Measurements from ENCODE around the gene FHL2.
"Not testable (repeated sequence)": the region's sequence is repeated elsewhere in the genome, so short reads cannot be mapped to it uniquely, and the experiment has no call there.

The FHL2 gene

DNA sequence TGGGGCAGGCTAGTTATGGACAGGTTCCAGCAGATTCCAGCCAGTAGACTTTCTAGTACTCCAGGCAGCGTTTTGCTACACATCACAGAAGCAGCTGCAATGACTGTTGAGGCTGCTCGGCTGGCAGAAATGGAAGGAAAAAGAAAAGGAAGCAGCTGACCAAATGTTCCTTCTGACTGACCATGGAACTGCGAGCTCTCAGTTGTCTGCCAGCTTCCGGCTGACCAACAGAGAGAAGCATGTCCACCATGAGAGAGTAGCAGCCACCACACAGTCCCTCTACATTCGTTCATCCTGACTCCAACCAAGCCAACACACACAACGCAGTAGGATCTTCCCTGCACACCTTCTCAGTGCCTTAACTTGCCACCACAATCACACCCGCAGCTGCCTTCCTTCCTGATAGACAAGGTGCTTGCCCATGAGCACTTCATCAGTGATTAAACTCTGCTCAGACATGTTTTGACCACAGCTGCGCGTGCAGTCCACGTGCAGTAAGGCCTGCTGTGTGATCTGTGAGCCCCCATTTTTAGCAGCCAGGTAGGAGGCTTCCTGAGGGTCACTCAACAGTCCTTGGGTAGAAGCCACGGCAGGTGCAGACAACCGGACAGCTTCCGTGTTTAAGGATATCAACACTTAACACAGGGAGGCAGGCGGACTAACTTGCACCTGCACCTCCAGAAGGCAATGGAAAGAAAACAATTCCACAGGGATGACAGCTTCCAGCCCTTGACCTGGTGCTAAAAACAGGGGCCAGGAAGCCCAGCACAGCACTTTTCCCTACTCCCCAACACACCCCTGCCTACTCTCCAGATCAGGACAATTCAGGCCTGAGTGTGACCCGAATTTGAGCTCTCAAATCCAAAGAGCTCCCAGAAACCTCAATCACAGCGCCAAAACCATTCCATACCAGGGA, 70.3 kb downstream of the FHL2 start:
- peaks cover 3 to 4% of the 10 kb centered on the region in 2 donors for H3K36me3 ChIP-seq (ENCODE audit: control insufficient read depth in 2 of 2, insufficient read depth in 2 of 2, low read length in 2 of 2)
- H3K9me3 ChIP-seq (ENCODE audit: control insufficient read depth in 2 of 2, low read length in 2 of 2) = no peaks in the 10 kb centered on the region
- H3K9ac ChIP-seq (ENCODE audit: low read length in 2 of 2) = peak overlapping the region; percentile 69 to 78
- H3K27ac ChIP-seq (ENCODE audit: low read length) = peak overlapping the region; percentile 55
- H3K27me3 ChIP-seq (ENCODE audit: control insufficient read depth in 1 of 2, insufficient read depth in 2 of 2, low read length in 2 of 2) = no peaks in the 10 kb centered on the region
- H3K4me1 ChIP-seq (ENCODE audit: control insufficient read depth, insufficient read depth, low read length) = peaks cover 28% of the 10 kb centered on the region
- peak overlapping the region; percentile 73 to 88 for H3K4me3 ChIP-seq (ENCODE audit: low read length in 2 of 2)

DNA sequence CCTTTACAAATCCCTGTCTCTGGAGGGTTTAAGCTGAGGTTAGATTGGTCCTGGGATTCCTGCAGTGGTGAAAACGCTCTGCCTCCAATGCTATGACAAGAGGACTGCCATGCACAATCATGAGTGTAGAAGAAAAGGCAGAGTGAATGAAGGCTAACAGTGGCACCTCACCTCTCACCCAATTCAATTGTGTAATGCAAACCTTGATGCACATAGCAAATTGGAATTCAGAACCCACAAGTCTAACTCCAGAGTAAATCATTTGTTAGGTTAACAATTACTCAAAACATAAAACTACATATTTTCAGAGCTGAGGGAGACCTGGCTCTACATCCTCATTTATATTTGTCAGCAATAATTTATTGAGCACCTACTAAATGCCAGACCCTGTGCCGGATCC, 71.2 kb downstream of the FHL2 start:
- peaks cover 32% of the 10 kb centered on the region for H3K4me1 ChIP-seq (ENCODE audit: control insufficient read depth, insufficient read depth, low read length)
- no peak overlapping the region for H3K27ac ChIP-seq (ENCODE audit: low read length)
- no peaks in the 10 kb centered on the region for H3K9me3 ChIP-seq (ENCODE audit: control insufficient read depth in 2 of 2, low read length in 2 of 2)
- no peak overlapping the region for H3K4me3 ChIP-seq (ENCODE audit: low read length in 2 of 2)
- H3K9ac ChIP-seq (ENCODE audit: low read length in 2 of 2) = no peak overlapping the region
- H3K36me3 ChIP-seq (ENCODE audit: control insufficient read depth in 2 of 2, insufficient read depth in 2 of 2, low read length in 2 of 2) = peaks cover 3 to 4% of the 10 kb centered on the region in 2 donors
- no peaks in the 10 kb centered on the region for H3K27me3 ChIP-seq (ENCODE audit: control insufficient read depth in 1 of 2, insufficient read depth in 2 of 2, low read length in 2 of 2)

DNA sequence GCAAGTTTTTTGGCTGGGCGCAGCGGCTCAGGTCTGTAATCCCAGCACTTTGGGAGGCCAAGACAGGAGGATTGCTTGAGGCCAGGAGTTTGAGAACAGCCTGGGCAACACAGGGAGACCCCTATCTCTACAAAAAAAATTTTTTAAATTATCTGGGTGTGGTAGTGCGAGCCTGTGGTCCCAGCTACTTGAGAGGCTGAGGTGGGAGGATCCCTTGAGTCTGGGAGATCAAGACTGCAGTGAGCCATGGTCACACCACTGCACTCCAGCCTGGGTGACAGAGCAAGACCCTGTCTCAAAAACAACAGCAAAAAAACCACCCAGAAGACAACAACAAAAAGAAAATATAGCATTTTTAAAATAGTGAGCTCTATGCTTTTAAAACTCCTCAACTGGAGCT, 71.6 kb downstream of the FHL2 start:
- H3K27me3 ChIP-seq (ENCODE audit: control insufficient read depth in 1 of 2, insufficient read depth in 2 of 2, low read length in 2 of 2) = not testable (repeated sequence)
- peaks cover 32% of the 10 kb centered on the region for H3K4me1 ChIP-seq (ENCODE audit: control insufficient read depth, insufficient read depth, low read length)

DNA sequence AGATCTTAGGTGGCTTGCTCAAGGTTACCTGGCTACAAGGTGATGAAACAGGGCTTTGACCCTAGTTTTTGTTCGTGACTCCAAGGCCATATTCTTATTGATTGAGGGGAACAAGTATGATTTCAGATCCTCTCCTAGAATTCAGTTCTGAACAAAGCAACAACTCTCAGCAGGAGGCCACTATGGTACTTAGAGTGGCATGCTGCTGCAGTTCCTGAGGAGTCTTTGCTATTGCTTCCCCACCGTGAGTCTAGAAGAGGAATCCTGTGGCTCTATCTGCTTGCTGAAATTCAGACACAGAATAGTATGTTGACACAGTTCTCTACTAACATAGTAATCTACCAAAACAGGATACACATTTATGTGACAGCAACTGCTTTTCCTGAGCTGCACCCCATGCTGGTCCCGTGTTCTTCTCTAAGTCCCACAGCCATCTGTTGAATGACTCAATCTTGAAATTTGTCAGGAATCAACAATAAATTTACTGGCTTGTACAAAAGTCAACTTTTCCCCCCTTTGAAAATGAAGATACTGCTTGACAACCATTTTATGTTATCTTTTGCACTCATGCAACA, 73.4 kb downstream of the FHL2 start:
- no peak overlapping the region for H3K4me3 ChIP-seq (ENCODE audit: low read length in 2 of 2)
- no peak overlapping the region for H3K9ac ChIP-seq (ENCODE audit: low read length in 2 of 2)
- peaks cover 3 to 4% of the 10 kb centered on the region in 2 donors for H3K36me3 ChIP-seq (ENCODE audit: control insufficient read depth in 2 of 2, insufficient read depth in 2 of 2, low read length in 2 of 2)
- no peaks in the 10 kb centered on the region for H3K27me3 ChIP-seq (ENCODE audit: control insufficient read depth in 1 of 2, insufficient read depth in 2 of 2, low read length in 2 of 2)
- no peak overlapping the region for H3K27ac ChIP-seq (ENCODE audit: low read length)
- peaks cover 31% of the 10 kb centered on the region for H3K4me1 ChIP-seq (ENCODE audit: control insufficient read depth, insufficient read depth, low read length)
- no peaks in the 10 kb centered on the region for H3K9me3 ChIP-seq (ENCODE audit: control insufficient read depth in 2 of 2, low read length in 2 of 2)

More for the DNA sequence above, 71.6 kb downstream of the FHL2 start:
- H3K9ac ChIP-seq (ENCODE audit: low read length in 2 of 2); H3K9me3 ChIP-seq (ENCODE audit: control insufficient read depth in 2 of 2, low read length in 2 of 2); H3K27ac ChIP-seq (ENCODE audit: low read length); H3K4me3 ChIP-seq (ENCODE audit: low read length in 2 of 2); H3K36me3 ChIP-seq (ENCODE audit: control insufficient read depth in 2 of 2, insufficient read depth in 2 of 2, low read length in 2 of 2): not testable (repeated sequence)

DNA sequence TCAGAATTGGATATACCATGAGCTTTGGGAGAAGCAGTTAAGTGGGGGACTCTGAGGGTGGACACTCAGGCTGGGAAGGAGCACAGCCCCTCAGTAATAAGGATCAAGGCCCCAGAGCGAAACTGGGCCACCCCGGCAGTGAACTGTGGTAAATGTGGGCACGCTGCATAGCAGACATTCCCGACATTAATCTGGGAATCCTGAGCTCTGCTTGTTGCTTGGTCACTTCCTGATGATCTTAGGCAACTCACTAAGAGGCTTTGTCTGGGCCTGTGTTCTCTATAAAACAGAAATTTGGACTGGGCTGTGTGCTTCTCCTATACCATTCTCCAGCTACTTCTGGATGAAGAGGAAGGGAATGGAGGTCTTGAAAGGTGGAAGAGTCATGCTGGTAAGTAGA, 74.1 kb downstream of the FHL2 start:
- Histone ChIP-seq H3K9me3 (ENCODE audit: control insufficient read depth in 2 of 2, low read length in 2 of 2) (no peaks in the 10 kb centered on the region), H3K4me3 (ENCODE audit: low read length in 2 of 2) (no peak overlapping the region), H3K27me3 (ENCODE audit: control insufficient read depth in 1 of 2, insufficient read depth in 2 of 2, low read length in 2 of 2) (no peaks in the 10 kb centered on the region), H3K9ac (ENCODE audit: low read length in 2 of 2) (no peak overlapping the region), H3K36me3 (ENCODE audit: control insufficient read depth in 2 of 2, insufficient read depth in 2 of 2, low read length in 2 of 2) (peaks cover 3 to 4% of the 10 kb centered on the region in 2 donors), H3K4me1 (ENCODE audit: control insufficient read depth, insufficient read depth, low read length) (peaks cover 26% of the 10 kb centered on the region), H3K27ac (ENCODE audit: low read length) (no peak overlapping the region)

DNA sequence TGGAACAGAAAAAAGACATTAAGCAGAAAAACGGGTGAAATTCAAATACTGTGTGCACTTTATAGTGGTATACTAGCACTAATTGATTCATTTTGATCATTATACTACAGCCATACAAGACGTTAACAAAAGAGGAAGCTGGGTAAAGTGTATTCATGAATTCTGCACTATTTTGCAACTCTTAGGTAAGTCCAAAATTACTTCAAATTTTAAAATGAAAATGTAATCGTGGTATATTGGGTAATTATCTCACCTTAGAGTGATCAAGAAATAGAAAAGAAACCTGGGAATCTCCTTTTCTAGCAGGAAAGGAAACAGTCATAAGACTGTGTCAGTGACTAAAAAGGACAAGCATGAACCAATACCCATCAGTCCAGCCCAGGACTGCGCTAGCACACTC, 74.8 kb downstream of the FHL2 start:
- Histone ChIP-seq H3K4me1 (ENCODE audit: control insufficient read depth, insufficient read depth, low read length) (peaks cover 25% of the 10 kb centered on the region), H3K27me3 (ENCODE audit: control insufficient read depth in 1 of 2, insufficient read depth in 2 of 2, low read length in 2 of 2) (no peaks in the 10 kb centered on the region), H3K27ac (ENCODE audit: low read length) (no peak overlapping the region), H3K36me3 (ENCODE audit: control insufficient read depth in 2 of 2, insufficient read depth in 2 of 2, low read length in 2 of 2) (peaks cover 3 to 4% of the 10 kb centered on the region in 2 donors), H3K4me3 (ENCODE audit: low read length in 2 of 2) (no peak overlapping the region), H3K9me3 (ENCODE audit: control insufficient read depth in 2 of 2, low read length in 2 of 2) (no peaks in the 10 kb centered on the region), H3K9ac (ENCODE audit: low read length in 2 of 2) (no peak overlapping the region)

DNA sequence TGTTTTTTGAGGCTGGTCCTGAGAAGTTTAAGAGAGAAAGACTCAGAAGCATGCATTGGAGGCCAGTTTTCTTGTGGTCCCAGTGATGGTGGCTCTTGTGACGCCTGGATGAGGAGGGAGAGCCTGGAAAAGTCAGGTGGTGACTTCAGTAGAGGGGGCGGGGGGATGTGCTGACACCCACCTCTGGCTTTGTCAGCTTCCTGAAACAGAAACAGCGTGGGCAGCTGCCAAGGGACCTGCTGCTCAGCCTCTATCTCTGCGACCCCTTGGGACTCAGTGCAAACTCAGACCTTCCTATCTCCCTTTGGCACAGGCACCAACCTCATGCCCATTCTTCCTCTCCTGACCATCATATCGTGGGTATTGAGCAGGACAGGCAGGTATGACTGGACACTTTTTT, 75.7 kb downstream of the FHL2 start:
- H3K9ac ChIP-seq (ENCODE audit: low read length in 2 of 2) = no peak overlapping the region
- no peak overlapping the region for H3K4me3 ChIP-seq (ENCODE audit: low read length in 2 of 2)
- H3K27me3 ChIP-seq (ENCODE audit: control insufficient read depth in 1 of 2, insufficient read depth in 2 of 2, low read length in 2 of 2) = no peaks in the 10 kb centered on the region
- H3K27ac ChIP-seq (ENCODE audit: low read length) = no peak overlapping the region
- peaks cover 3 to 4% of the 10 kb centered on the region in 2 donors for H3K36me3 ChIP-seq (ENCODE audit: control insufficient read depth in 2 of 2, insufficient read depth in 2 of 2, low read length in 2 of 2)
- H3K4me1 ChIP-seq (ENCODE audit: control insufficient read depth, insufficient read depth, low read length) = peaks cover 15% of the 10 kb centered on the region
- no peaks in the 10 kb centered on the region for H3K9me3 ChIP-seq (ENCODE audit: control insufficient read depth in 2 of 2, low read length in 2 of 2)

DNA sequence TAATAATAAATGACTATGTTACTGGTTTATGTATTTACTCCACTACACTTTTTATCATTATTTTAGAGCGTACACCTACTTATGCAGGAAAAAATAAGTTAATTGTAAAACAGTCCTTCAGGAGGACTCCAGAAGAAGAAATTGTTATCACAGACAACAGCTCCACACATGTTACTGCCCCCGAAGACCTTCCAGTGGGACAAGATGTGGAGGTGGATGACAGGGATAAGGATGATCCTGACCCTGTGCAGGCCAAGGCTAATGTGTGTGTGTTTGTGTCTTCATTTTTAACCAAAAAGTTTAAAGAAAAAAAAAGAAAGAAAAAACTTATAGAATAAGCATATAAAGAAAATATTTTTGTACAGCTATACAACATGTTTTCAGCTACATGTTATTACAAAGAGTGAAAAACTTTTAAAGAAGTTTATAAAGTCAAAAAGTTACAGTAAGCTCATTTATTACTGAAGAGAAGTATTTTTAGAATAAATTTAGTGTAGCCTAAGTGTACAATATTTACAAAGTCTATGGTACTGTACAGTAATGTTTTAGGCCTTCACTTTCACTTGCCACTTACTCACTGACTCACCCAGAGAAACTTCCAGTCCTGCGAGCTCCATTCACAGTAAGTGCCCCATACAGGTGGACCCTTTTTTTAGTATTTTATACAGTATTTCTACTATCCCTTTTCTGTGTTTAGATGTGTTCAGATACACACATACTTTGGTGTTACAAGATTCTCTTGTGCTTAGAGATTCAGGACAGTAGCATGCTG, 76.8 kb downstream of the FHL2 start:
- Histone ChIP-seq H3K4me3 (ENCODE audit: low read length in 2 of 2) (no peak overlapping the region), H3K27ac (ENCODE audit: low read length) (no peak overlapping the region), H3K9me3 (ENCODE audit: control insufficient read depth in 2 of 2, low read length in 2 of 2) (no peaks in the 10 kb centered on the region), H3K27me3 (ENCODE audit: control insufficient read depth in 1 of 2, insufficient read depth in 2 of 2, low read length in 2 of 2) (no peaks in the 10 kb centered on the region), H3K4me1 (ENCODE audit: control insufficient read depth, insufficient read depth, low read length) (peaks cover 5% of the 10 kb centered on the region), H3K9ac (ENCODE audit: low read length in 2 of 2) (no peak overlapping the region), H3K36me3 (ENCODE audit: control insufficient read depth in 2 of 2, insufficient read depth in 2 of 2, low read length in 2 of 2) (peaks cover 3 to 4% of the 10 kb centered on the region in 2 donors)

DNA sequence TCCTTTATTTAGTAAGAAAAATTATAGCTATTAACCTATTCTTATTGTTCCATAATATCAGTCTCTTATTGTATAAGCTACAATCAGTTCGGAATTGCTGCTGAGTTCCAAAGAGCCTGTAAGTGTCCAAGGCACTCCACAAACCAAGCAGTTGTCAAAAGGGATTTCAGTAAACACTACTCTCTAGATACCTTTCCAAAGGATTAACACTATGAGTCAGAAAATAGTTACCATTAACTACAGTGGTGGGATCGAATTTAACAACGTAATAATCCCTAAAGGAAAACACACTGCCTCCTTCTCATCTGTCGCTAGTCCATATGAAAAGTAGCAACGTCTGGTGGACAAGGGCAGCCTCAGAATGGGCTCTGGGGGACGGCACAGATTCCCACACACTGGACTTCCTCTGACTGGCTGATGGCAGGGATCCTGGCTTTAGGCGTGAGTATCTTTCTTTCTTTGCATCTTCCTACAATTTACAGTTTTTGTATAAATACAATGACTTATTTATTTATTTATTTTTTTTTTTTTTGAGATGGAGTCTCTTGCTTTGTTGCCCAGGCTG, 78.1 kb downstream of the FHL2 start:
- Histone ChIP-seq H3K27ac (ENCODE audit: low read length) (no peak overlapping the region), H3K4me1 (ENCODE audit: control insufficient read depth, insufficient read depth, low read length) (peaks cover 4% of the 10 kb centered on the region), H3K9ac (ENCODE audit: low read length in 2 of 2) (no peak overlapping the region), H3K36me3 (ENCODE audit: control insufficient read depth in 2 of 2, insufficient read depth in 2 of 2, low read length in 2 of 2) (peaks cover 3 to 4% of the 10 kb centered on the region in 2 donors), H3K9me3 (ENCODE audit: control insufficient read depth in 2 of 2, low read length in 2 of 2) (no peaks in the 10 kb centered on the region), H3K27me3 (ENCODE audit: control insufficient read depth in 1 of 2, insufficient read depth in 2 of 2, low read length in 2 of 2) (no peaks in the 10 kb centered on the region), H3K4me3 (ENCODE audit: low read length in 2 of 2) (no peak overlapping the region)

DNA sequence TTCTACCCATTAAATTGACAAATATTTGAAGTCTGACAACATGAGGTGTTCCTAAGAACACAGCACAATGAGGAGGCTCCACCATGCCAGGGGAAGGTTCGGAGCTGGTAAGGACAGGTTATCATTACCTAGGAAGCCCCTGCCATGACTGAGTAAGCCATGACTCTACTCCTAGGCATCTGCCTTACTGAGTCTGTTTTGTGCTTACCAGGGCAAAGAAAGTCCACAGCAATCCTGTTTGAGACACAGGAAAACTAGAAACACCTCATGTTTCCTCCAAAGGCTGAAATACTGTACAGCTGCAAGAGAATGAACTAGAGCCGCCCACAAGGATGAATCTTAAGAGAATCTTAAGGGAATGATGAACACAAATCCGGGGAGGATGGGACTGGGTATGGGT, 80.9 kb downstream of the FHL2 start:
- no peaks in the 10 kb centered on the region for H3K27me3 ChIP-seq (ENCODE audit: control insufficient read depth in 1 of 2, insufficient read depth in 2 of 2, low read length in 2 of 2)
- H3K36me3 ChIP-seq (ENCODE audit: control insufficient read depth in 2 of 2, insufficient read depth in 2 of 2, low read length in 2 of 2) = no peaks in the 10 kb centered on the region
- H3K9me3 ChIP-seq (ENCODE audit: control insufficient read depth in 2 of 2, low read length in 2 of 2) = no peaks in the 10 kb centered on the region
- H3K4me1 ChIP-seq (ENCODE audit: control insufficient read depth, insufficient read depth, low read length) = no peaks in the 10 kb centered on the region
- H3K9ac ChIP-seq (ENCODE audit: low read length in 2 of 2) = no peak overlapping the region
- no peak overlapping the region for H3K27ac ChIP-seq (ENCODE audit: low read length)
- no peak overlapping the region for H3K4me3 ChIP-seq (ENCODE audit: low read length in 2 of 2)
